ENCODE data around the gene CGNL1.

DNA sequence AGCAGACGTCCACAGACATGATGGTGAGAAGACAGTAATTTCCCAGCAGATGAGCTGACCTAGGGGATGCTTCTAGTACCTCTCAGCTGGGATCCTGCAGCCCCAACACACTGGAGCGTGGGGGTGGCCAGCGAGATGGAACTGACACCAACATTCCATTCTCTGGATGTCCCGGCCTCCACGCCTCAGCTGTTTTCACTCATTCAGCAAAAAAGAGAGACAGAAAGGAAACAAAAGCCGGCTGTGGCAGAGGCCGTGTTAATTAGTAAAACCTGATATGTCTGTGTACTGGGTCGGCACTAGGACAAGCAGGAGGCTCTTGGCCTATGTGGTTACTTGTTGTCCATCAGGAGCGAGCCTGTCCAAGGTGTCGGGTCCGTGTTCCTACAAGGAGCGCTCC is 132.8 kb downstream of the CGNL1 start:
- no peak for TF ChIP-seq CHD2 (IDR thresholded peaks at IDR 0.05; ENCODE audit: low read length, partially characterized antibody)
- TF ChIP-seq POLR2A (IDR thresholded peaks at IDR 0.05; ENCODE audit: low read length), result no peak
- TF ChIP-seq RFX5 (IDR thresholded peaks at IDR 0.05), result no peak
- TF ChIP-seq SMC3 (IDR thresholded peaks at IDR 0.05), result no peak
- TF ChIP-seq, protein P1, sequence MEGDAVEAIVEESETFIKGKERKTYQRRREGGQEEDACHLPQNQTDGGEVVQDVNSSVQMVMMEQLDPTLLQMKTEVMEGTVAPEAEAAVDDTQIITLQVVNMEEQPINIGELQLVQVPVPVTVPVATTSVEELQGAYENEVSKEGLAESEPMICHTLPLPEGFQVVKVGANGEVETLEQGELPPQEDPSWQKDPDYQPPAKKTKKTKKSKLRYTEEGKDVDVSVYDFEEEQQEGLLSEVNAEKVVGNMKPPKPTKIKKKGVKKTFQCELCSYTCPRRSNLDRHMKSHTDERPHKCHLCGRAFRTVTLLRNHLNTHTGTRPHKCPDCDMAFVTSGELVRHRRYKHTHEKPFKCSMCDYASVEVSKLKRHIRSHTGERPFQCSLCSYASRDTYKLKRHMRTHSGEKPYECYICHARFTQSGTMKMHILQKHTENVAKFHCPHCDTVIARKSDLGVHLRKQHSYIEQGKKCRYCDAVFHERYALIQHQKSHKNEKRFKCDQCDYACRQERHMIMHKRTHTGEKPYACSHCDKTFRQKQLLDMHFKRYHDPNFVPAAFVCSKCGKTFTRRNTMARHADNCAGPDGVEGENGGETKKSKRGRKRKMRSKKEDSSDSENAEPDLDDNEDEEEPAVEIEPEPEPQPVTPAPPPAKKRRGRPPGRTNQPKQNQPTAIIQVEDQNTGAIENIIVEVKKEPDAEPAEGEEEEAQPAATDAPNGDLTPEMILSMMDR (IDR thresholded peaks at IDR 0.05), result no peak
- no peak for TF ChIP-seq CBX2 (IDR thresholded peaks at IDR 0.05; ENCODE audit: borderline replicate concordance, low read depth)
- TF ChIP-seq POLR2AphosphoS2 (conservative IDR thresholded peaks at IDR 0.05; ENCODE audit: low read length), result no peak
- TF ChIP-seq ESRRA (IDR thresholded peaks at IDR 0.05; ENCODE audit: borderline replicate concordance, low read length), result no peak
- no peak for TF ChIP-seq EP300 (IDR thresholded peaks at IDR 0.05)
- no peak for TF ChIP-seq RARB (CRISPR knock-in tag; IDR thresholded peaks at IDR 0.05)
